OCI-LY7 (cell line): ENCODE data around the gene SEMA3G.

Source experiments
- EZH2phosphoT487 ChIP-seq: fragments of 200-600 bp; sonication (generic); IDR thresholded peaks from 2 replicates; pipeline ENCODE4 v1.6.1; 2018; ENCODE audit warnings: low read depth, borderline replicate concordance, mild to moderate bottlenecking, mixed run types, antibody characterized with exemption, low read length, moderate library complexity, mixed read lengths
- TF ChIP-seq, protein P1 (sequence below): fragments of 200-600 bp; sonication (generic); conservative IDR thresholded peaks from 2 replicates; pipeline ENCODE4 v1.5.1; 2014; ENCODE audit warnings: mild to moderate bottlenecking, antibody characterized with exemption, low read length, moderate library complexity, mixed read lengths

DNA sequence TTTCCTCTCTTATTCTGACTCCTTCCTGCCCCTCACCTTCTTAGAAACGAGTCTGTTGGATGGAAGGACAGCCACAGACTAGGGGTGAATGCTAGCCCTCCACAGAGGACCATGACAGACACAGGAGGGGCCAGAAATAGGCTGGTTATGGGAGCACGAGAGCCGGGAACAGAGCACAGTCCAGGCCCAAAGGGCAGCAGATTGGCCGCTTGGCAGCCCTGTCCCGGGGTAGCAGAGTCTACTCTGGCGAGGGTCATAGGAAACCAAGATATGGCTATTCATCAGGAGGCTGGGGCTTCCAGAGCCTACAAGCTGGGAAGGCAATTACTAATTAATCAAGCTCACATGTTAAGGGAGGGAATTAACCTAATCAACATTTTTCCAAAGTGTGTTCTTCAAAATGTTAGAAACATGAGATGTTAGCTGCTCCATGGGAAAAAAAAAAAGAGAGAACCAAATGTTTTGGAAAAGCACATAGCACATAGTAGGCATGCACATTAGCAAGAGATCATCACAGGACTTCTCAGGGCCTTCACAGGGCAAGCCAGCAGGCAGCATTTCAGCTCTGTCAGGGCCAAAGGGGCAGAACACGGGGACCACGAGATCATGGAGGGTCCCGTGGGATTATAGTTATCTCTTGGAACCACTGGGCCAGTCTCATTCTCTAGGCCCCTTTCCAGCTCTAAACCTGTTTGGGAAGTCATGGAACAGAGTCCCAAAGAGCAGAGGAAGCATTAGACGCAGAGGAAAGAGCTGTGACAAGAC is 13.3 kb downstream of the SEMA3G start:
- TF ChIP-seq, protein P1, sequence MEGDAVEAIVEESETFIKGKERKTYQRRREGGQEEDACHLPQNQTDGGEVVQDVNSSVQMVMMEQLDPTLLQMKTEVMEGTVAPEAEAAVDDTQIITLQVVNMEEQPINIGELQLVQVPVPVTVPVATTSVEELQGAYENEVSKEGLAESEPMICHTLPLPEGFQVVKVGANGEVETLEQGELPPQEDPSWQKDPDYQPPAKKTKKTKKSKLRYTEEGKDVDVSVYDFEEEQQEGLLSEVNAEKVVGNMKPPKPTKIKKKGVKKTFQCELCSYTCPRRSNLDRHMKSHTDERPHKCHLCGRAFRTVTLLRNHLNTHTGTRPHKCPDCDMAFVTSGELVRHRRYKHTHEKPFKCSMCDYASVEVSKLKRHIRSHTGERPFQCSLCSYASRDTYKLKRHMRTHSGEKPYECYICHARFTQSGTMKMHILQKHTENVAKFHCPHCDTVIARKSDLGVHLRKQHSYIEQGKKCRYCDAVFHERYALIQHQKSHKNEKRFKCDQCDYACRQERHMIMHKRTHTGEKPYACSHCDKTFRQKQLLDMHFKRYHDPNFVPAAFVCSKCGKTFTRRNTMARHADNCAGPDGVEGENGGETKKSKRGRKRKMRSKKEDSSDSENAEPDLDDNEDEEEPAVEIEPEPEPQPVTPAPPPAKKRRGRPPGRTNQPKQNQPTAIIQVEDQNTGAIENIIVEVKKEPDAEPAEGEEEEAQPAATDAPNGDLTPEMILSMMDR: no peak
- no peak for TF ChIP-seq EZH2phosphoT487
